NCI-H1092 treated with DMSO at 0.1 percent for 48 hours (cell line): ENCODE data around the gene CACNA1G.

ENCODE experiments used
- DNase-seq: peaks from one replicate; lab custom pipeline; 2025; lab: John Stamatoyannopoulos, UW

CACNA1G gene

GRCh38 chr17:50672831-50673551, 112.5 kb downstream of the CACNA1G start:
- no peak for DNase-seq

DNA sequence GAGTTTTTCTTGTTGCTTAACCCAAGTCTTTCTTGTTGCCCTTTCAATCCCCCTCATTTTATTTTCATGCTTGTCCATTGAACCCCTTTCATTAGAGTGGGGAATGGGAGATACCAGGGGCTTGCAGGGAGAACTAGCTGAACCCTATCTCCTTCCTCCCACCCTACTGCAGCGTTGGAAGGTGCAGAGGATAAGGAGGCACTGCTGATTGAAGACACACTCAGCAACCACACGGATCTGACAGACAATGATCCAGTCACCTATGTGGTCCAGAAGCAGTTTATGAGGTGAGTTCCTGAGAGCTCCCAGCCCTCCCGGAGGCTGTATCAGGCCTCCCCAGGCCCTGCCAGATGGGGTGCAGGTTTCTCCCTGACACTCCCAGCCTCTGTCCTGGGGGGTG, 114.7 kb downstream of the CACNA1G start:
- DNase-seq, result no peak

- no peak for DNase-seq
These were observed 115.1 kb downstream of the CACNA1G start for GRCh38 chr17:50675627-50676026.

DNA sequence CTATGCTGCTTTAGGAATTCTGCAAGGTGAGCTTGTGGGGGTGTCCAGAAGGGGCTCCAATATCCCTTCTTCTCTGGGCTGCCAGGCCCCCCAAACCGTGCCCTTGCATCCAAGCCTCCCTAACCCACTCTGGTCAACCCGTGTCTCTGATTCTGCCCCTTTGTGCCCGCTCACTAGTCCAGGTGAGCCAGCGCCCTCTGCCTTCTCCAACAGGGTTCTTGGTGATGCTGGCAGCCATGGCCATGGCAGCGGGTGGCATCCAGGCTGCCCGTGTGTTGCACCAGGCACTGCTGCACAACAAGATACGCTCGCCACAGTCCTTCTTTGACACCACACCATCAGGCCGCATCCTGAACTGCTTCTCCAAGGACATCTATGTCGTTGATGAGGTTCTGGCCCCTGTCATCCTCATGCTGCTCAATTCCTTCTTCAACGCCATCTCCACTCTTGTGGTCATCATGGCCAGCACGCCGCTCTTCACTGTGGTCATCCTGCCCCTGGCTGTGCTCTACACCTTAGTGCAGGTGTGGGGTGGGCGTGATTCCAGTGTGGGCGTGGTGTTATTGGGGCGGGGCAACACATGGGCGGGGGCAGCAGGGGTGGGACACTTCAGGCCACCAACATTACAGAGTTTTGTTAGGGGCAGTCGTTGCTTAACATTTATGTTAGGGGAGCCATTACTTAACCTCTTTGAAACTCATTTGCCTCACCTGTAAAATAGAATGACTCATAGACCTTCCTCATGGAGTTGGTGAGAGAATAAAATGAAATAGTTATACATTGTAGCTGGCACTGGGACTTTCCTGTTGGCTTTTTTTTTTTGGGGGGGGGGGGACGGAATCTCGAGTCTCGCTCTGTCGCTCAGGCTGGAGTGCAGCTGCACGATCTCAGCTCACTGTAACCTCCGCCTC, 115.8 kb downstream of the CACNA1G start:
- DNase-seq, result no peak
